Astrocyte of the hippocampus (primary cell): ENCODE measurements around the gene SYT12.

Experiments used
- DNase-seq: peaks from one replicate; pipeline ENCODE4 v3.0.0; 2011; ENCODE audit warnings: low read depth, low spot score

Gene SYT12

GRCh38 chr11:67055812-67056211, 32.9 kb downstream of the SYT12 start:
- peak; percentile 36 for DNase-seq

- DNase-seq = peak; percentile 81
Measured at GRCh38 chr11:67056267-67057204, 33.6 kb downstream of the SYT12 start, which contains the start of gene RHOD. RHOD (plus strand) TSS chr11:67056847; CDS start chr11:67056903, 56 bp downstream.

- DNase-seq = no peak
Measured at GRCh38 chr11:67057205-67057672, 34.3 kb downstream of the SYT12 start.

- no peak for DNase-seq
Measured at GRCh38 chr11:67058506-67058905, 35.6 kb downstream of the SYT12 start.

GRCh38 chr11:67059671-67060070, 36.7 kb downstream of the SYT12 start:
- no peak for DNase-seq

- peak; percentile 51 for DNase-seq
Measured at GRCh38 chr11:67060111-67060522, 37.2 kb downstream of the SYT12 start.

- DNase-seq = no peak
Measured at GRCh38 chr11:67062526-67063373, 39.8 kb downstream of the SYT12 start.

GRCh38 chr11:67066333-67066709, 43.4 kb downstream of the SYT12 start:
- no peak for DNase-seq

- DNase-seq = peak; percentile 87
Measured at GRCh38 chr11:67071420-67072284, 48.7 kb downstream of the SYT12 start.

- DNase-seq = no peak
Measured at GRCh38 chr11:67072295-67072694, 49.4 kb downstream of the SYT12 start.

- DNase-seq = no peak
Measured at GRCh38 chr11:67073908-67074307, 51.0 kb downstream of the SYT12 start.

- no peak for DNase-seq
Measured at GRCh38 chr11:67076202-67076601, 53.3 kb downstream of the SYT12 start.

- DNase-seq = peak; percentile 0
Measured at GRCh38 chr11:67079065-67079705, 56.3 kb downstream of the SYT12 start.

- DNase-seq = peak; percentile 20
Measured at GRCh38 chr11:67082071-67082791, 59.3 kb downstream of the SYT12 start.

GRCh38 chr11:67083786-67084366, 60.9 kb downstream of the SYT12 start:
- no peak for DNase-seq

GRCh38 chr11:67085617-67086016, 62.7 kb downstream of the SYT12 start:
- no peak for DNase-seq

- DNase-seq = no peak
Measured at GRCh38 chr11:67090717-67091116, 67.8 kb downstream of the SYT12 start.

GRCh38 chr11:67095214-67095507, 72.2 kb downstream of the SYT12 start:
- no peak for DNase-seq

- no peak for DNase-seq
Measured at GRCh38 chr11:67098799-67099429, 76.0 kb downstream of the SYT12 start.
